Purkinje cell (primary cell): ENCODE measurements around the gene KRT84. TPM values are rescaled to one million over a fixed set of nuclear protein-coding genes. Genes with fewer than 3 reads are reported as not detected.

Source experiments
- polyA plus RNA-seq: library from polyadenylated mRNA; unstranded; fragments of >200 nt; fragmentation: Nextera tagmentation; gene quantifications from 2 replicates; pipeline ENCODE4 v1.2.1, GENCODE V29; 2014

KRT84 gene
- polyA plus RNA-seq: not detected in 2 replicates

DNA sequence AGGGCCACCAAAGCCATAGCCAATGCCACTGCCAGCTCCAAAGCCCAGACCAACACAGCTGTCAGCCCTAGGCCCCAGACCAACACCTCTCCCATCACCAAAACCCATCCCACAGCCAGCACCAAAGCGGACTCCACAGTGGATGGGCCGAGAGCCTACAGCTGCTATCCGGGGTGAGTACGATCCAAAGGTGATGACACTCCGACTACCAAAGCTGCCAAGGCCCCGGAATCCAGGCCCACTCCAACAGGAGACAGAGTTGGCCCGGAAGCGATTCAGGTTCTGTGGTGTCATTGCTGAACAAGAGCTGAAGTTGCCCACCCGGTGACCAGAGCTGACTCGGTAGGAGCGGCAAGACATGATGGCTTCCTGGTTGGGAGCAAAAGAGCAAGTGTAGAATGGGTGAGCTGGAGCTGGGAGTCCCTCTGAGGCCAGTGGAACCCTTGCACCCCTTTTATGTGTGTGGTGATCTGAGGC is at the start of gene KRT84:
Gene KRT84 (minus strand): TSS at position 427 of the 477 bp plus-strand sequence. CDS start 67 bp downstream, at position 360.

GRCh38 chr12:52434081-52434733 is 48.8 kb upstream of the KRT84 start, which contains the start of gene KRT75:
Gene KRT75 (minus strand): TSS chr12:52434371. CDS start chr12:52434304, 67 bp downstream.

DNA sequence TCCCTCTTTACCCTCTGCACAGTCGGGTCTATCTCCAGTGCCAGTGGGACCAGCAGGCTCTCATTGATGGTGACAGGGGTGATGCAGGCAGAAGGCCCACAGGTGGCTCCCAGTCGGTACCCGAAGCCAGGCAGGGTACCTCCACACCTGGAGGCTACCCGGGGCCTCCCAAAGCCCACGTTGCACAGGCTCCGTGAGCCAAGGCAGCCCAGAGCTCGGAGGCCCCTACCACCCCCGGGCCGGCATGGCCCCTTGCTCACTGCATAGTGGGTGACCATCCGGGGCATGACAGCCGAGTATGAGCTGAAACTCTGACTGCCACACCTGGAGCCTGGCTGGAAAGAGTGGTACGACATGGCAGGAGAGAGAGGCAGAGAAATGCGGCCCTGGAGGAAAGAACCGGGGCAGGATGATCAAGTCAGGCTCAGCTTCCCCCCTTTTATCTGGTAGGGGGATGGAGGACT is 20.5 kb upstream of the KRT84 start, which contains the start of gene KRT82:
Gene KRT82 (minus strand): TSS at position 414 of the 464 bp plus-strand sequence. CDS start 58 bp downstream, at position 356.

DNA sequence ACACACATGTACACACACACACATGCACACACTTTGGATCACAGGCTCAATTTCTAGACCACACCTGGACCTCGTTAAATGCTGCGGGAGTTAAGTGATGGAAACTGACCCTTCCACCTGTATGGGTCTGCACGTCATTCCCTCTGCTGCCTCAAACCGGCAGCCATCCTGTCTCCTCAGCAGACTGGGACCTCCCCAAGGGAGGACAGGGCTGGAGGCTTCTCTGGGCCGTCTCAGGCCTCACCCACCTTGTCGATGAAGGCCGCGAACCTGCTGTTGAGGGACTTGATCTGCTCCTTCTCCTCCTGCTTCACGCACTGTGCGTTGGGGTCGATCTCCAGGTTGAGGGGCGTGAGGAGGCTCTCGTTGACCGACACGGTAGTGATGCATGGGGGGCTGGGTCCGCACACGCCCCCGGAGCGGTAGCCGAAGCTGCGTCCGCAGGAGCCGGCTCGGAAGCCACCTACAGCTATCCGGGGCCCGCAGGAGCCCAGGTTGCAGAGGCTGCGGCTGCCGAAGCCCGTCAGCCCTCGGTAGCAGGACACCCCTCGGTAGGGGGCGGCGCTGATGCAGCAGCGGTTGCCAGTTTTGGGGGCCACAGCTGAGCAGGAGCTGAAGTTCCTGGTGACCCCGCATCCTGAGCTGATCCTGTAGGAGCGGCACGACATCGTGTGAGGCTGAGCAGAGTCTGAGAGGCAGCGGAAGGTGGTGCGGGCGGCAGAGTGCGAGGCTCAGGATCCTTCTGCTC is 18.5 kb downstream of the KRT84 start, which contains the start of gene KRT85:
Gene KRT85 (minus strand): TSS at position 744 of the 748 bp plus-strand sequence. CDS start 76 bp downstream, at position 668.

Other genes with a start within 250 kb of the KRT84 start
- not detected in 2 replicates for gene KRT80, start 193.6 kb downstream of the KRT84 start, polyA plus RNA-seq
- not detected in 2 replicates for gene KRT7, start 152.4 kb downstream of the KRT84 start, polyA plus RNA-seq
- 0.19 and 0.92 TPM in 2 replicates for gene KRT86, start 111.0 kb downstream of the KRT84 start, polyA plus RNA-seq
- gene KRT81, start 94.1 kb downstream of the KRT84 start, polyA plus RNA-seq: not detected in 2 replicates
- not detected in 2 replicates for gene KRT83, start 64.3 kb downstream of the KRT84 start, polyA plus RNA-seq
- not detected in 2 replicates for gene KRT85, start 18.2 kb downstream of the KRT84 start, polyA plus RNA-seq
- not detected in 2 replicates for gene KRT82, start 20.7 kb upstream of the KRT84 start, polyA plus RNA-seq
- gene KRT75, start 48.7 kb upstream of the KRT84 start, polyA plus RNA-seq: not detected in 2 replicates
- gene KRT6B, start 66.5 kb upstream of the KRT84 start, polyA plus RNA-seq: not detected in 2 replicates
- not detected in 2 replicates for gene KRT6C, start 88.2 kb upstream of the KRT84 start, polyA plus RNA-seq
- not detected in 2 replicates for gene KRT6A, start 107.6 kb upstream of the KRT84 start, polyA plus RNA-seq
- not detected in 2 replicates for gene KRT5, start 134.7 kb upstream of the KRT84 start, polyA plus RNA-seq
- gene KRT71, start 167.5 kb upstream of the KRT84 start, polyA plus RNA-seq: not detected in 2 replicates
- 0.35 and 0.92 TPM in 2 replicates for gene KRT74, start 188.2 kb upstream of the KRT84 start, polyA plus RNA-seq
- 2.1 and 5.0 TPM in 2 replicates for gene KRT72, start 215.8 kb upstream of the KRT84 start, polyA plus RNA-seq
- gene KRT73, start 232.9 kb upstream of the KRT84 start, polyA plus RNA-seq: not detected in 2 replicates